Smooth muscle cell (in vitro differentiated cells): Measurements from ENCODE around the gene PRSS2. TPM values are rescaled to one million over a fixed set of nuclear protein-coding genes. Genes with fewer than 3 reads are reported as not detected.
"Not testable (repeated sequence)": the region's sequence is repeated elsewhere in the genome, so short reads cannot be mapped to it uniquely, and the experiment has no call there.

Experiments
- DNase-seq: peaks from one replicate; lab custom pipeline; 2025; ENCODE audit not compliant: unreplicated experiment; lab: John Stamatoyannopoulos, UW
- H2AFZ ChIP-seq: fragments of 200-600 bp; sonication (generic); 2 replicates; pipeline ENCODE4 v1.6.0; 2016; ENCODE audit warnings: antibody characterized with exemption, low read depth, mild to moderate bottlenecking
- H3F3A ChIP-seq: fragments of 200-600 bp; sonication (generic); 2 replicates; pipeline ENCODE4 v1.6.0; 2017; ENCODE audit warnings: antibody characterized with exemption, low read depth
- H3K27ac ChIP-seq: fragments of 200-600 bp; sonication (generic); 2 replicates; pipeline ENCODE4 v1.5.1; 2016; ENCODE audit warnings: low read depth, mild to moderate bottlenecking
- H3K27me3 ChIP-seq: fragments of 200-600 bp; sonication (generic); 2 replicates; pipeline ENCODE4 v1.6.1; 2016; ENCODE audit warnings: low read depth, mild to moderate bottlenecking
- H3K36me3 ChIP-seq: fragments of 200-600 bp; sonication (generic); 2 replicates; pipeline ENCODE4 v1.5.1; 2016; ENCODE audit warnings: low read depth
- H3K4me1 ChIP-seq: fragments of 200-600 bp; sonication (generic); 2 replicates; pipeline ENCODE4 v1.5.1; 2016; ENCODE audit warnings: low read depth
- H3K4me2 ChIP-seq: fragments of 200-600 bp; sonication (generic); 2 replicates; pipeline ENCODE4 v1.6.0; 2016; ENCODE audit warnings: mild to moderate bottlenecking
- H3K4me3 ChIP-seq: fragments of 200-600 bp; sonication (generic); 2 replicates; pipeline ENCODE4 v1.5.1; 2016; ENCODE audit warnings: mild to moderate bottlenecking
- H3K79me2 ChIP-seq: fragments of 200-600 bp; sonication (generic); 2 replicates; pipeline ENCODE4 v1.6.0; 2016; ENCODE audit warnings: low read depth, mild to moderate bottlenecking
- H3K9ac ChIP-seq: fragments of 200-600 bp; sonication (generic); 2 replicates; pipeline ENCODE4 v1.6.0; 2016; ENCODE audit warnings: low read depth
- H3K9me3 ChIP-seq: fragments of 200-600 bp; sonication (generic); replicated peaks from 2 replicates; pipeline ENCODE4 v1.5.1; 2016; ENCODE audit warnings: low read depth
- H4K20me1 ChIP-seq: fragments of 200-600 bp; sonication (generic); 2 replicates; pipeline ENCODE4 v1.6.0; 2016; ENCODE audit warnings: low read depth
- WGBS: methylation state at CpG from one replicate; pipeline ENCODE4 v1.1.7; 2016; ENCODE audit warnings: low lambda C conversion rate; 5-methylcytosine and 5-hydroxymethylcytosine counted together
- polyA plus RNA-seq: library from polyadenylated mRNA; unstranded; fragments of >200 nt; fragmentation: Nextera tagmentation; extraction: Ambion mirVana; gene quantifications from 2 replicates; pipeline ENCODE4 v1.2.1, GENCODE V29; 2016
- total RNA-seq: library from RNA; depleted of rRNA; stranded (reverse); fragments of >200 nt; gene quantifications from 2 replicates; pipeline ENCODE4 v1.2.3, GENCODE V29; 2014
- TF ChIP-seq, protein P1 (sequence below): fragments of 200-600 bp; sonication (generic); IDR thresholded peaks from 2 replicates; pipeline ENCODE4 v1.5.1; 2017; ENCODE audit warnings: borderline replicate concordance, mild to moderate bottlenecking, antibody characterized with exemption; ENCODE audit not compliant: insufficient read depth, poor library complexity, severe bottlenecking

Gene PRSS2
- total and polyA plus RNA-seq, 2 experiments from 2014 or later: not detected

DNA sequence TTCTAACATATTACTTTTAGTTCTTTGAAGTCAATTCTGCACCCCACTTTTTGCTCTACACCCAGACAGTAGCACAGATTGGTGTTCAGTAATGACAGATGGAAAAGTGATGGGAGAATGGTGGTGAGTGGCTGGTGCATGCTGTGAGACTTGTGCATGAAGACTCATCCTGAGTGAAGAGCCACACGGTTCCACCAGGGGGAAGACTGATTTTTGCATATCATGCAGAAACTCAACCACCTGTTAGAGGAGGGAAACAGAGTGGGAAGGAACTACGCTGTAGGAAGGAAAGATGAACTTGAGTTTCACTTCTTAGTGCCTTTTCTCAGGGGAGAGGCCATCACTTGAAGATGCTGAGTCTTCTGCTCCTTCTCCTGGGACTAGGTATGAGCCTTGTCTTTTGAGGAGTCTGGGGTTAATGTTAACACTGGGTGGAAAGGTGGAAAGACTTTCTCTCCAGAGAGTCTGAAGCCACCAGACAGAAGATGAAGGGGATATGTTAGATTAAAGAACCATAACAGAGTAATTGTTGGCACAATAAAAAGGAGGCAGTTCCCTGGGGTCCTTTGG, 30.8 kb upstream of the PRSS2 start:
- 70% methylated on average over 2 of the region's 2 CpGs for WGBS
- Histone ChIP-seq H3K4me1 (no peaks in the 10 kb centered on the region), H3F3A (no peaks in the 10 kb centered on the region), H3K36me3 (no peaks in the 10 kb centered on the region), H3K79me2 (no peaks in the 10 kb centered on the region), H2AFZ (no peak overlapping the region), H3K9ac (no peak overlapping the region), H3K27ac (no peak overlapping the region), H3K4me2 (no peak overlapping the region), H3K9me3 (no peaks in the 10 kb centered on the region), H3K27me3 (no peaks in the 10 kb centered on the region), H3K4me3 (no peak overlapping the region), H4K20me1 (no peaks in the 10 kb centered on the region)
- TF ChIP-seq, protein P1, sequence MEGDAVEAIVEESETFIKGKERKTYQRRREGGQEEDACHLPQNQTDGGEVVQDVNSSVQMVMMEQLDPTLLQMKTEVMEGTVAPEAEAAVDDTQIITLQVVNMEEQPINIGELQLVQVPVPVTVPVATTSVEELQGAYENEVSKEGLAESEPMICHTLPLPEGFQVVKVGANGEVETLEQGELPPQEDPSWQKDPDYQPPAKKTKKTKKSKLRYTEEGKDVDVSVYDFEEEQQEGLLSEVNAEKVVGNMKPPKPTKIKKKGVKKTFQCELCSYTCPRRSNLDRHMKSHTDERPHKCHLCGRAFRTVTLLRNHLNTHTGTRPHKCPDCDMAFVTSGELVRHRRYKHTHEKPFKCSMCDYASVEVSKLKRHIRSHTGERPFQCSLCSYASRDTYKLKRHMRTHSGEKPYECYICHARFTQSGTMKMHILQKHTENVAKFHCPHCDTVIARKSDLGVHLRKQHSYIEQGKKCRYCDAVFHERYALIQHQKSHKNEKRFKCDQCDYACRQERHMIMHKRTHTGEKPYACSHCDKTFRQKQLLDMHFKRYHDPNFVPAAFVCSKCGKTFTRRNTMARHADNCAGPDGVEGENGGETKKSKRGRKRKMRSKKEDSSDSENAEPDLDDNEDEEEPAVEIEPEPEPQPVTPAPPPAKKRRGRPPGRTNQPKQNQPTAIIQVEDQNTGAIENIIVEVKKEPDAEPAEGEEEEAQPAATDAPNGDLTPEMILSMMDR: no peak
- DNase-seq: no peak

DNA sequence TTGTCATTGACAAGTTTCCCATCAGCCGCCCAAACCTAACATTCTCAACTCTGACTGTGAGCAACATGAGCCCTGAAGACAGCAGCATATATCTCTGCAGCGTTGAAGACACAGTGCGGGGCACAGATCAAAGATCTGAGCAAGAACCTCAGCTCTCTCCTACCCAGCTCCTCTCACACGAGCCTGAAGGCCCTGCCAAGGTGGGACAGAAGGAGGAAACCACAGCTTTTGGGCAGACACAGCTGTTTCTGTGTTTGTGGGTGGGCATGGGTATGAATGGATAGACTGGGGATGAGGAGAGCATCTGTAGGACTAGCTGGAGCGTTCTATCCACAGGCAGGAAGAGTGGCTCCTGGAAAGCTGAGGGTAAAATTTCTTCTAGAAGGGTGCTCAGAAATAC, 30.0 kb upstream of the PRSS2 start:
- no peak overlapping the region for H3K27ac ChIP-seq
- H2AFZ ChIP-seq: no peak overlapping the region
- no peaks in the 10 kb centered on the region for H3K9me3 ChIP-seq
- H3K4me1 ChIP-seq: no peaks in the 10 kb centered on the region
- H3K9ac ChIP-seq: no peak overlapping the region
- H3K27me3 ChIP-seq: no peaks in the 10 kb centered on the region
- H3K4me3 ChIP-seq: no peak overlapping the region
- no peak overlapping the region for H3K4me2 ChIP-seq
- no peak for DNase-seq
- H3F3A ChIP-seq: no peaks in the 10 kb centered on the region
- TF ChIP-seq, protein P1: no peak
- no peaks in the 10 kb centered on the region for H4K20me1 ChIP-seq
- H3K79me2 ChIP-seq: no peaks in the 10 kb centered on the region
- no peaks in the 10 kb centered on the region for H3K36me3 ChIP-seq
- 85% methylated on average over 5 of the region's 5 CpGs for WGBS

DNA sequence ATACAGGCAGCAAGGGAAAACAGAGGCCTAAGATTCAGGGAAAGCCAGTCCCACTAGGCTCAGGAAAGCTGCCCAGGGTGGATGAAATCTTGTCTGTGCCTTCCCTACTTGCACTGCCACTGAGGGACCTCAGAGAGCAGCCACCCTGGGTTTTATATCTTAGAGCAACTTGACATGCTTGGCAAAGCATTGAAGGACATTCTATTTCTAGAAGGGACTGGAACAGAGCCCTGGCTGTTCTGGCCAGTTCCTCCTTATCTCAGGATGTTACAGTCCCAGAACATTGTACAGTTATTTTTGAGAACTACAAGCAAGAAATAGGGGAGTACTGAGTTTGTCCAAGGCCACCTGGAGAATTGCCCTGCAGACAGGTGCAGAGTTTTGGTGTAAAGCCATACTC, 28.8 kb upstream of the PRSS2 start:
- H3K4me2 ChIP-seq, H3K36me3 ChIP-seq, DNase-seq, H2AFZ ChIP-seq, H3F3A ChIP-seq, H3K4me3 ChIP-seq, H3K4me1 ChIP-seq, H3K9ac ChIP-seq, H3K9me3 ChIP-seq, H4K20me1 ChIP-seq, H3K27me3 ChIP-seq, H3K27ac ChIP-seq, H3K79me2 ChIP-seq: not testable (repeated sequence)

DNA sequence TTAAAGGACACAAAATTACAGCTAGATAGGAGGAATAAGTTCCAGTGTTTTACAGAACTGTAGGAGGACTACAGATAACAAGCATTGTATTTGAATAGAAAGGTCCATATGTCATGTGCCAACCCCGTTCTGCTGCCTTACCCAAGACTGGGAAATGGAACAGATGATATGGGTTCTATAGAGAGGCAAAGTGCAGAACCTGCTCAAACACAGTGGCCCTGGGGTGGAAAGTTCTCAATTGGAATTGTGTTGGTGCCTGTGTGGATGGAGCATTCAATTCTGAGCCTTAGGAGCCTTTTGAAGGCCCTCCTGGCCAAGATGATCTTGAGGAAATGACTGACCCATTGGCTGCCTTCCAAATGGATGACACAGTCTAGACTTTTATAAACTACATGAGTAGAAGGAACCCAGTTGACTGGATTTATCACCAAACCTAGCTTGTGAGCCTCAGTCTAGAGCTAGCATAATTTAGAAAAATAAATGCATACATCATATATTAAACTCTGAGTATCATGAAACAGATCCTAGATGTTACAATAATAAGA, 25.6 kb upstream of the PRSS2 start:
- DNase-seq: no peak
- H2AFZ ChIP-seq: no peak overlapping the region

More for the DNA sequence above, 25.6 kb upstream of the PRSS2 start:
- no peaks in the 10 kb centered on the region for H3K36me3 ChIP-seq
- no peak overlapping the region for H3K9ac ChIP-seq
- H3K27me3 ChIP-seq: no peaks in the 10 kb centered on the region
- WGBS: 82% methylated on average over 1 of the region's 1 CpG
- H3K4me1 ChIP-seq: no peaks in the 10 kb centered on the region
- H3F3A ChIP-seq: no peaks in the 10 kb centered on the region
- no peaks in the 10 kb centered on the region for H3K79me2 ChIP-seq
- H3K9me3 ChIP-seq: no peaks in the 10 kb centered on the region
- no peak overlapping the region for H3K27ac ChIP-seq
- no peak overlapping the region for H3K4me3 ChIP-seq
- TF ChIP-seq, protein P1: no peak
- H3K4me2 ChIP-seq: no peak overlapping the region
- no peaks in the 10 kb centered on the region for H4K20me1 ChIP-seq
